Chondrocyte (in vitro differentiated cells): ENCODE data around the gene TSC22D3. TPM values are rescaled to one million over a fixed set of nuclear protein-coding genes. Genes with fewer than 3 reads are reported as not detected.

Experiments
- DNase-seq: peaks from one replicate; pipeline ENCODE4 v3.0.0; 2021; ENCODE audit warnings: mixed read lengths, low spot score
- H3K27ac Mint-ChIP-seq: one replicate; pipeline ENCODE4 v1.8.0; 2021; ENCODE audit warnings: mild to moderate bottlenecking, moderate library complexity, mixed read lengths; ENCODE audit not compliant: unreplicated experiment
- H3K27me3 Mint-ChIP-seq: 2 replicates; pipeline ENCODE4 v1.8.0; 2021; ENCODE audit warnings: low read depth, mixed read lengths
- H3K36me3 Mint-ChIP-seq: 2 replicates; pipeline ENCODE4 v1.8.0; 2021; ENCODE audit warnings: low read depth, mixed read lengths
- H3K4me1 Mint-ChIP-seq: 2 replicates; pipeline ENCODE4 v1.8.0; 2021; ENCODE audit warnings: low read depth, mild to moderate bottlenecking, mixed read lengths
- H3K4me3 Mint-ChIP-seq: one replicate; pipeline ENCODE4 v1.8.0; 2021; ENCODE audit warnings: mild to moderate bottlenecking, moderate library complexity, mixed read lengths; ENCODE audit not compliant: unreplicated experiment
- H3K9me3 Mint-ChIP-seq: 2 replicates; pipeline ENCODE4 v1.8.0; 2021; ENCODE audit warnings: low read depth, mixed read lengths
- total RNA-seq: library from RNA; stranded (reverse); gene quantifications from 3 replicates; pipeline ENCODE4 v1.2.1, GENCODE V29; 2021
- TF ChIP-seq, protein P1 (sequence below): fragments of 200-600 bp; sonication (generic); IDR thresholded peaks from 2 replicates; pipeline ENCODE4 v1.5.0; 2021; ENCODE audit warnings: antibody characterized with exemption, mild to moderate bottlenecking, moderate library complexity

TSC22D3 gene
- total RNA-seq, 1 donor from 2014 or later, result 191 TPM

DNA sequence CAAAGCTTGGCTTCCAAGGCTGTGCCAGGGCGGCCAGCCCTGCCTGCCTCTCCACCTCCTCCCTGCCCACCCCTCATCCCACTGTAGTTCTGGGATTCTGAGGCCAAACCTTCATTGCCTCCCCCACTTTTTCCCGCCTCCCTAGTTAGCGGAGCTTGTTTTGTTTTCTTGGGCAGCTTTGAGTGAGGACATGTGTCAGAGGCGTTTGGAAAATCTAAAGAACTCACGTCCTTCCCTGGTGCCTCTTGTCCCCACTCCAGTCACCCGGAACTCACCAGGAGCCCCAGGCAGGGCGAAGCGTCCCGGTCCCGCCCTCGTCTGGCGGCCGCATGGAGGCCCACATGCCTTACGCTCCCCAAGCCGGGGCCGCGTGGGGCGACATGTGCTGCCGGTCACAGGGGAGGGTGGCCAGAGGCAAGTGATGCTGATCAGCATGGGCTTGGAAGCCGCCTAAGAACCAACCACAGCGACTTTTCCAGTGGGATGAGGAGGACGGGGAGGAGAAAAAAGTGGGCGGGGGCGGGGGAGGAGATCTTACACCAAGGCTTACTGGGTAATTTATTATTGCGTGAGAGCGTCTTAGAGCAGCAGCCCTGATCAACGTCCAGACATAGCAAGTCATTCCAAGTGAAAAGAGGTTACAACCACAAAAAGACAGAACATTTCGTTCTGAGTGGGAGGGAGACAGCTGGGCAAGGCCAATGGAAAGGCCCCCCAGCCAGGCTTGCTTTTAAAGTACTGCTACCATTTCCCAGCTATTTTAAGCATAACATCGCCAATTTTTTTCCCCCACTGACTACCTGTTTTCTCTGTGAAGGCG is 98.8 kb downstream of the TSC22D3 start:
- H3K4me3 Mint-ChIP-seq, result peak overlapping the region; percentile 76
- peak overlapping the region; percentile 97 for H3K27ac Mint-ChIP-seq
- H3K9me3 Mint-ChIP-seq, result peaks cover 4% of the 10 kb centered on the region
- TF ChIP-seq, protein P1, sequence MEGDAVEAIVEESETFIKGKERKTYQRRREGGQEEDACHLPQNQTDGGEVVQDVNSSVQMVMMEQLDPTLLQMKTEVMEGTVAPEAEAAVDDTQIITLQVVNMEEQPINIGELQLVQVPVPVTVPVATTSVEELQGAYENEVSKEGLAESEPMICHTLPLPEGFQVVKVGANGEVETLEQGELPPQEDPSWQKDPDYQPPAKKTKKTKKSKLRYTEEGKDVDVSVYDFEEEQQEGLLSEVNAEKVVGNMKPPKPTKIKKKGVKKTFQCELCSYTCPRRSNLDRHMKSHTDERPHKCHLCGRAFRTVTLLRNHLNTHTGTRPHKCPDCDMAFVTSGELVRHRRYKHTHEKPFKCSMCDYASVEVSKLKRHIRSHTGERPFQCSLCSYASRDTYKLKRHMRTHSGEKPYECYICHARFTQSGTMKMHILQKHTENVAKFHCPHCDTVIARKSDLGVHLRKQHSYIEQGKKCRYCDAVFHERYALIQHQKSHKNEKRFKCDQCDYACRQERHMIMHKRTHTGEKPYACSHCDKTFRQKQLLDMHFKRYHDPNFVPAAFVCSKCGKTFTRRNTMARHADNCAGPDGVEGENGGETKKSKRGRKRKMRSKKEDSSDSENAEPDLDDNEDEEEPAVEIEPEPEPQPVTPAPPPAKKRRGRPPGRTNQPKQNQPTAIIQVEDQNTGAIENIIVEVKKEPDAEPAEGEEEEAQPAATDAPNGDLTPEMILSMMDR, result no peak
- DNase-seq, result peak; percentile 98
- H3K27me3 Mint-ChIP-seq, result no peaks in the 10 kb centered on the region
- no peaks in the 10 kb centered on the region for H3K36me3 Mint-ChIP-seq
- H3K4me1 Mint-ChIP-seq, result peaks cover 64% of the 10 kb centered on the region

DNA sequence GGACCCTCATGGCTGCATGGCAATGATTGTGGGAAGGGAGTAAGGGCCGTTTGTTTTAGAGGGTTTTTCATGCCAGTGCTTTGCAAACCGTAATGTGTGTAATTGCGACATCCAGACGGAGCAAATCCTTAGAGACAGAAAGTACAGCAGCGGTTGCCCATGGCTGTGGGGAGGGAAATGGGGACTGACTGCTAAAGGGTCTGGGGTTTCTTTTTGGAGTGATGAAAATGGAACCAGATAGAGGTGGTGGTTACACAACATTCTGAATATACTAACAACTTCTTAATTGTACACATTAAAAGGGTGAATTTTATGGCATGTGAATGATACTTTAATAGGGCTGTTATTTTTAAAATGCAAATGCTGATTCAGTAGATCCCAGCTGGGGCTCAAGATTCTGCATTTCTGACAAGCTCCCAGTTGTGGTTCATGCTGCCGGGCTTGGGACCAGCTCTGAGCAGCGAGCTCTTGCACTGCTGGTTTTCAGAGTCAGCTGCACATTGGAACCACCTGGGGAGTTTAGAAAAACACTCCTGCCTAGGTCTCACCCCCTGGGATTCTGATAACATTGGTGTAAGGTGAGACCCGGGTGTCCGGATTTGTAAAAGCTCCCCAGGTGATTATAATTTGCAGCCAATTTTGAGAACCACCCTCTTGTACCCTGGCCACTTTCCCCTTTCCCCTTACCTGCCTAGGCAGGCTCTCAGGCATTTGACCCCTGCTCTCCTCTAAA is 99.6 kb downstream of the TSC22D3 start:
- Mint-ChIP-seq H3K9me3 (peaks cover 4% of the 10 kb centered on the region), H3K36me3 (no peaks in the 10 kb centered on the region), H3K27ac (peak overlapping the region; percentile 97), H3K4me3 (peak overlapping the region; percentile 76), H3K27me3 (no peaks in the 10 kb centered on the region), H3K4me1 (peaks cover 64% of the 10 kb centered on the region)
- TF ChIP-seq, protein P1, result no peak
- DNase-seq, result no peak

DNA sequence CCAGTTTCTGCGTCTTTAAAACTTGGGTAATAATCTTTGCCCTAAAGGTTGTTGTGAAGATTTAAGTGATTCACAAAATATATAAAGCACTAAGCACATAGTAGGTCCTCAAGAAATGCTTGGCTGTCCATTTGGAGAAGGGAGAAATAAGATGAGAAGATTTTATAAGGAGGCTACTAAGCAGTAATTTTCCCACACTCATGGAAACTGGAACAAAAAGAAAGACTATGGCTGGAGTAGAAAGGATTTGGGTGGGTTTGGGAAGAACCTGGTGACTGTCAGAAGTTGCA is 100.3 kb downstream of the TSC22D3 start:
- Mint-ChIP-seq H3K27ac (peak overlapping the region; percentile 97), H3K27me3 (no peaks in the 10 kb centered on the region), H3K36me3 (no peaks in the 10 kb centered on the region), H3K9me3 (no peaks in the 10 kb centered on the region), H3K4me1 (peaks cover 64% of the 10 kb centered on the region), H3K4me3 (peak overlapping the region; percentile 76)
- TF ChIP-seq, protein P1, result no peak
- DNase-seq, result no peak

DNA sequence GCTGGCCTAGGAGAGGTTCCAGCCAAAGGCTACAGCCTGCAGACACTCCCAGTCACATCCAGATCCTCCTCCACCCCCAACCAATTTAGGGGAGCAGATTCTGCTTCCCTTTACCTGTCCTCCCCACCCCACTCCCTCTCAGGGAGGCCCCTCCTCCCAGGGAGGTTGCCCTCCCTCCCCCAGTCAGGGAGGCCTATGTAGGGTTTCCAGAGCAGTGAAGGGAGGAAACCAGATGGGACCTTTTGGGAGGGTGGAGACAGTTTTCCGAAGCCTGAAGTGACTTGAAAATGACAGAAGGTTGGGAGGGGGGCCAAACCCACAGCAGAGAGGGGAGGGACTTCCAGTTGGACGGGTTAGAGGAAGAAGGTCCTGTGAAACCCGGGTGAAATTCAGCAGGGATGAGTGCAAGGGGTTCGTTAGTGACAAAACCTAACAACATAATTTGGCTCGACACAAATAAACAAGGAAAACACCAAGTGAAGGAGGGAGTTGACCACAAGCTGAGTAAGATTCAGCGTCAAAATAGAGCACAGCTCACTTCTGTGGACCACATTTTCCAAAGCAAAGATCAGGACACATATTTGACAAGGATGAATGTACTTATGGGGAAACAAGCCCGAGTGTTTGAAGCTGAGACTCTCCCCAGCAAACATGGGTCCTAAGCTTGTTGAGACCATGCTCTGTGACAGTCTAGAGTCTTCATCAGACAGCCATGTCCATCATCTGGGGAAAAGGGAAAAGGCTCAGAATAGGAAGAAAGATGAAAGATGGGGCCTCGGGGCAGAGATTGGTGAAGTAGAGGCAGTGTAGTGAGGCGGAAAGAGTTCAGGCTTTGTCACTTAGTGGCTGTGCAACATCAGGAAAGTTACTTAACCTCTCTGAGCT is 100.9 kb downstream of the TSC22D3 start:
- H3K36me3 Mint-ChIP-seq, result no peaks in the 10 kb centered on the region
- TF ChIP-seq, protein P1, result no peak
- no peaks in the 10 kb centered on the region for H3K9me3 Mint-ChIP-seq
- peak overlapping the region; percentile 97 for H3K27ac Mint-ChIP-seq
- peak overlapping the region; percentile 76 for H3K4me3 Mint-ChIP-seq
- H3K4me1 Mint-ChIP-seq, result peaks cover 62% of the 10 kb centered on the region
- no peaks in the 10 kb centered on the region for H3K27me3 Mint-ChIP-seq
- DNase-seq, result no peak

DNA sequence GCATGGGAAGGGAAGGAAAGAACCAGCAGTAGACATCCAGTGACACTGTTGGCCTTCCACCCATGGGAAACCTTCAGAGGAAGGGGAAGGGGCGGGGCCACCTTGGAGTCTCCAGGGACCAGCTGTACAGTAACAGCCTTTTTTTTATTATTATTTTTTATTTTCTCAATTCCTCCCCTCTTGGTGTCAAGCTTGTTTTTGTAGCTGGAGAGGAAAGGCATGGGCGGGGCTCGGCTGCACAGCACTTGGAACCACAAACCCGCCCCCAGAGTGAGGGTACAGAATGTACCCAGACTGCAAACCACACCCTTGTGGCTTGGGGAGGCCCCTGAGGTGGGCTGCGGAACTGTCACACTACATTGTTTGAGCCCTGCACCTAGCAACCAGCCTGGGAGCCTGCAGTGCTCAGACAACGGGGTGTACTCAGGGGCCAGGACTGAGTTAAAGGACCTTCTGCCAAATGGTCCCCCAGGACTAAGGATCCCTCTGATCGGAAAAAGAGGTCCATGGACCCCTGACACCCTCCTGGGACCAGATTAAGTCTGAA is 101.6 kb downstream of the TSC22D3 start:
- Mint-ChIP-seq H3K9me3 (no peaks in the 10 kb centered on the region), H3K4me3 (peak overlapping the region; percentile 31), H3K27ac (peak overlapping the region; percentile 97), H3K4me1 (peaks cover 59% of the 10 kb centered on the region), H3K36me3 (peaks cover 1% of the 10 kb centered on the region), H3K27me3 (no peaks in the 10 kb centered on the region)
- TF ChIP-seq, protein P1, result no peak
- peak; percentile 96 for DNase-seq
